ENCODE results near the gene IQUB.
"Not testable (repeated sequence)": the region's sequence is repeated elsewhere in the genome, so short reads cannot be mapped to it uniquely, and the experiment has no call there.

The IQUB gene

GRCh38 chr7:123498601-123499000 lies 35.8 kb downstream of the IQUB start:
- TF ChIP-seq JUND (IDR thresholded peaks at IDR 0.05; ENCODE audit: low read depth), result no peak
- DNase-seq (ENCODE audit: low read depth in 1 of 2, low spot score in 1 of 2), result no peak
- in situ Hi-C loops (cut with HindIII; ENCODE audit: low pct_unique_long_range_greater_than_20kb, low sequenced_read_pairs), result no loop called here

GRCh38 chr7:123498031-123498430 lies 36.4 kb downstream of the IQUB start:
- no peak for TF ChIP-seq JUND (IDR thresholded peaks at IDR 0.05; ENCODE audit: low read depth)
- no peak for DNase-seq (ENCODE audit: low read depth in 1 of 2, low spot score in 1 of 2)
- in situ Hi-C loops (cut with HindIII; ENCODE audit: low pct_unique_long_range_greater_than_20kb, low sequenced_read_pairs), result no loop called here

GRCh38 chr7:123494193-123494796 lies 40.1 kb downstream of the IQUB start:
- in situ Hi-C loops (cut with HindIII; ENCODE audit: low pct_unique_long_range_greater_than_20kb, low sequenced_read_pairs), result no loop called here
- no peak for TF ChIP-seq JUND (IDR thresholded peaks at IDR 0.05; ENCODE audit: low read depth)
- DNase-seq (ENCODE audit: low read depth in 1 of 2, low spot score in 1 of 2), result peak; percentile 1 to 56

DNA sequence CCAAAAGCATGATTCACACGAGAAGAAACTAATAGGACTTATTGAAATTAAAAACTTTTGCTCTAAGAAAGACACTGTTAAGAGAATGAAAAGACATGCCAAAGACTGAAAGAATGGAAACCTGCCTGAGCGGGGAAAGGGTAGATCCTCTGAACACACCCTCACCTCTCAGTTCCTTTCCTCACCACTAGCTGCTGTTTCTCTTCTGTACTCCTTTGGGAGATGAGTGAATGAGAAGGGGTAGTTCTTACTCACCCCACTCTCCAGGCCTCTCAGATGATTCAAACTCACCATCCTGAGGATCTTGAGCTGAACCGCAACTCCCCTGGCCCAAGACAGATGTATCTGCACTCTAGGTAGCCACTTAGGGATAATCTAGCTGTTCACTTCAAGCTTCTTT lies 41.9 kb downstream of the IQUB start:
- in situ Hi-C loops (cut with HindIII; ENCODE audit: low pct_unique_long_range_greater_than_20kb, low sequenced_read_pairs), result no loop called here
- no peak for TF ChIP-seq JUND (IDR thresholded peaks at IDR 0.05; ENCODE audit: low read depth)
- peak in 1 of 2 experiments; percentile 10 for DNase-seq (ENCODE audit: low read depth in 1 of 2, low spot score in 1 of 2)

DNA sequence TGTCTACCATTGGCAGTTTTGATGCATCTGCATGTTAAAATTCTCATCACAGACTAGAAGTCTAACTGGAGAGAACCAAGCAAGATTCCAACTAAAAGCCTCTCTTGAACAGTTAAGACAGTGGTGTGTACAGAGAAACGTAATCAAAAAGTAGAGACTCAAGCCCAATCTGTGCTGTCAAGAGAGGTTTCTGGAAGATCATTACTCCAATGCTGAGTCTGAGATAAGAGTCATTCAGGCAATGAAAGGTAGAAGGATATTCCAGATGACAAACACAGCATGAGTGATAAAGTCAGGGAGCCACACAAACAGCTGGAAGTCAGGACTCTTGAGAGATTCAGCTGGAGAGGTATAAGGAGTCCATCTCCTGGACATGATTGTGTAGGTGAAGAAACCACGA lies 48.7 kb downstream of the IQUB start:
- in situ Hi-C loops (cut with HindIII; ENCODE audit: low pct_unique_long_range_greater_than_20kb, low sequenced_read_pairs), result no loop called here
- DNase-seq (ENCODE audit: low read depth in 1 of 2, low spot score in 1 of 2), result no peak
- TF ChIP-seq JUND (IDR thresholded peaks at IDR 0.05; ENCODE audit: low read depth), result no peak

DNA sequence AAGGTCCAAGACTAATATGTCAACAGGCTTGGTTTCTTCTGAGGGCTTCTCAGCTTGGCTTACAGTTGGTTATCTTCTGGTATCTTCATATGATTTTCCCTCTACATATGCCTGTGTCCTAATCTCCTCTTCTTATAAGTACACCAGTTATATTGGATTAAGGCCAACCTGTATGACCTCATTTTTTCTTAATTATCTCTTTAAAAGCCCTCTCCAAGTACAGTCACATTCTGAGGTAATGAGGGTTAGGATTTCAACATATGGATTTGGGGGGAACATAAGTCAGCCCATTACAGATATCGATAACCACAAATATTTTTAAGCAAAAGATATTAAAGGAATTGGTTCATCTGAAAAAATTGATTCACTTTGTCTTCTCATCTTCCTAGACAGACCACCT lies 49.2 kb downstream of the IQUB start:
- no peak for DNase-seq (ENCODE audit: low read depth in 1 of 2, low spot score in 1 of 2)
- in situ Hi-C loops (cut with HindIII; ENCODE audit: low pct_unique_long_range_greater_than_20kb, low sequenced_read_pairs), result no loop called here
- no peak for TF ChIP-seq JUND (IDR thresholded peaks at IDR 0.05; ENCODE audit: low read depth)

- in situ Hi-C loops (cut with HindIII; ENCODE audit: low pct_unique_long_range_greater_than_20kb, low sequenced_read_pairs), result no loop called here
- no peak for TF ChIP-seq JUND (IDR thresholded peaks at IDR 0.05; ENCODE audit: low read depth)
- no peak for DNase-seq (ENCODE audit: low read depth in 1 of 2, low spot score in 1 of 2)
Observed at GRCh38 chr7:123484199-123484598, 50.2 kb downstream of the IQUB start.

- no peak for TF ChIP-seq JUND (IDR thresholded peaks at IDR 0.05; ENCODE audit: low read depth)
- no peak for DNase-seq (ENCODE audit: low read depth in 1 of 2, low spot score in 1 of 2)
- in situ Hi-C loops (cut with HindIII; ENCODE audit: low pct_unique_long_range_greater_than_20kb, low sequenced_read_pairs), result no loop called here
Observed at GRCh38 chr7:123480107-123480506, 54.3 kb downstream of the IQUB start.

DNA sequence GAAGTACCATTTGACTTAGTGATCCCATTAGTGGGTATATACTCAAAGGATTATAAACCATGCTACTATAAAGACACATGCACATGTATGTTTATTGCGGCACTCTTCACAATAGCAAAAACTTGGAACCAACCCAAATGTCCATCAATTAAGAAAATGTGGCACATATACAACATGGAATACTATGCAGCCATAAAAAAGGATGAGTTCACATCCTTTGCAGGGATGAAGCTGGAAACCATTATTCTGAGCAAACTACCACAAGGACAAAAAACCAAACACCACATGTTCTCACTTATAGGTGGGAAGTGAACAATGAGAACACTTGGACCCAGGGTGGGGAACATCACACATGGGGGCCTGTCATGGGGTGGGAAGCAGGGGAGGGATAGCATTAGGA lies 56.3 kb downstream of the IQUB start:
- in situ Hi-C loops (cut with HindIII; ENCODE audit: low pct_unique_long_range_greater_than_20kb, low sequenced_read_pairs); DNase-seq (ENCODE audit: low read depth in 1 of 2, low spot score in 1 of 2): not testable (repeated sequence)

- no peak for DNase-seq (ENCODE audit: low read depth in 1 of 2, low spot score in 1 of 2)
- TF ChIP-seq JUND (IDR thresholded peaks at IDR 0.05; ENCODE audit: low read depth), result no peak
- in situ Hi-C loops (cut with HindIII; ENCODE audit: low pct_unique_long_range_greater_than_20kb, low sequenced_read_pairs), result no loop called here
Observed at GRCh38 chr7:123472750-123473445, 61.5 kb downstream of the IQUB start.

GRCh38 chr7:123472327-123472726 lies 62.1 kb downstream of the IQUB start:
- DNase-seq (ENCODE audit: low read depth in 1 of 2, low spot score in 1 of 2), result no peak
- TF ChIP-seq JUND (IDR thresholded peaks at IDR 0.05; ENCODE audit: low read depth), result no peak
- in situ Hi-C loops (cut with HindIII; ENCODE audit: low pct_unique_long_range_greater_than_20kb, low sequenced_read_pairs), result no loop called here

GRCh38 chr7:123468303-123468702 lies 66.1 kb downstream of the IQUB start:
- DNase-seq (ENCODE audit: low read depth in 1 of 2, low spot score in 1 of 2), result no peak
- no peak for TF ChIP-seq JUND (IDR thresholded peaks at IDR 0.05; ENCODE audit: low read depth)
- in situ Hi-C loops (cut with HindIII; ENCODE audit: low pct_unique_long_range_greater_than_20kb, low sequenced_read_pairs), result no loop called here

DNA sequence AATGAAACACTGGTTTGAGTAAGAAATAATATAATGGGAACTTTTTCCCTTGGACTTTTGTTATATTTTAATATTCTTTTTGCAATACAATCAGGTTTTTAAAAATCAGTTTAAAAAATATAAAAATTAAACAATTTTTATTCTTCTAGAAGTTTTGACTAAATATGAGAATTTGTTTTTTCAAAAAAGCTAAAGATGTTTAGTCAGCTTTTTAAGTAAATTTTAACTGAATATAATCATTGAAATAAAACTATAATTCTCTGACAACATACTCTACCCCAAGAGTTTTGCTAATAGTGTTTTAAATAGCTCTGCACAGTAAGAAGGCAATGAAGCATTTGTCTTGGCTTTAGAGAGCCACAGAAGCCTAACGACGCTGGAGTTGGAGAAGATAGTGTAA lies 70.5 kb downstream of the IQUB start:
- no peak for TF ChIP-seq JUND (IDR thresholded peaks at IDR 0.05; ENCODE audit: low read depth)
- in situ Hi-C loops (cut with HindIII; ENCODE audit: low pct_unique_long_range_greater_than_20kb, low sequenced_read_pairs), result no loop called here
- DNase-seq (ENCODE audit: low read depth in 1 of 2, low spot score in 1 of 2), result no peak

DNA sequence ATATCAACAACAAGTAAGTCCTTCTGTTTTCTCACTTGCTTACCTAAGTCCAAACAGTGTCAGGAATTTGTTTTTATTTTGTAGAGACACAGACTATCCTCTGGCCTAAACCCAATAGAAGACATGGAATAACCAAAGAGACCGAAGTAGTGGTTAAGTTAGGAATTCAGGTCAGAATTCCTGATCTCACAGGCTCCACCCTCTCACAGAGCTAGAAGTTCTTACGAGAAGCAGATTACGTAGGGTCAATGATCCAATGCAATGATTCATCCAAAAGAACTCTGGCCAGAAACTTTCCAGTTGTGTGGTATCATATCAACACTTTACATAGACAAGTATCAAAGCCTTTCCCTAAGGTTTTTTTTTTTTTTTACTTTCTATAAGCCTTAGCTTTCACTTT lies 73.8 kb downstream of the IQUB start:
- in situ Hi-C loops (cut with HindIII; ENCODE audit: low pct_unique_long_range_greater_than_20kb, low sequenced_read_pairs), result no loop called here
- no peak for TF ChIP-seq JUND (IDR thresholded peaks at IDR 0.05; ENCODE audit: low read depth)
- no peak for DNase-seq (ENCODE audit: low read depth in 1 of 2, low spot score in 1 of 2)

Data from T47D (cell line).